Measurements from ENCODE around the gene SAMD9L. TPM values are rescaled to one million over a fixed set of nuclear protein-coding genes. Genes with fewer than 3 reads are reported as not detected.

The SAMD9L gene
- total and polyA plus RNA-seq, 2 experiments from 2014 or later: 1.5 to 4.5 TPM

DNA sequence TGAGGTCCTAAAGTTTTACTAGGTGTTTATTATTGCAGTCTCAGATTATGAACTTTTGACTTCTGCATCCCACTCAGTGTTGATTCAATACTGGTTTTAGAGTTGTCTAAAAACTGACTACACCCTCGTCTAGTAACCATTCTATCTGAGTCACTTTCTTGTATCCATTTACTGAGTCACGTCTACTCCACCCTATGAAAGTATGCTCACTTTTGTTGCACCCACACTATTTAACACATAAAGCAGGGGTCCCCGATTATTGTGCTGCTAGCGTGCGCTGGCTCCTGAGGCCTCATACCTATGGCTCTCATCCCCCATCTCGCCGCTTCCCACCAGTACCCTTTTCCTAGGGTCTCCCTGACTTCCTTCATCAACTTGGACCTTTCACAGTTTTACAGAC lies 32.4 kb downstream of the SAMD9L start:
- Histone ChIP-seq H3K27me3 (no peaks in the 10 kb centered on the region), H3K4me3 (no peak overlapping the region), H2AFZ (no peak overlapping the region), H4K20me1 (ENCODE audit: insufficient read depth, poor library complexity, severe bottlenecking) (no peaks in the 10 kb centered on the region), H3K9me3 (ENCODE audit: low read depth) (no peaks in the 10 kb centered on the region), H3K27ac (no peak overlapping the region), H3K4me1 (ENCODE audit: insufficient read depth) (no peaks in the 10 kb centered on the region), H3K9me2 (replicated peaks; ENCODE audit: insufficient read depth) (no peaks in the 10 kb centered on the region), H3K36me3 (replicated peaks; ENCODE audit: insufficient read depth, low read depth) (no peaks in the 10 kb centered on the region), H3K4me2 (no peak overlapping the region), H3K79me2 (no peaks in the 10 kb centered on the region)
- 84% methylated on average over 7 of the region's 7 CpGs for WGBS (ENCODE audit: low lambda C conversion rate, missing lambda C conversion rate)
- TF ChIP-seq, protein P1, sequence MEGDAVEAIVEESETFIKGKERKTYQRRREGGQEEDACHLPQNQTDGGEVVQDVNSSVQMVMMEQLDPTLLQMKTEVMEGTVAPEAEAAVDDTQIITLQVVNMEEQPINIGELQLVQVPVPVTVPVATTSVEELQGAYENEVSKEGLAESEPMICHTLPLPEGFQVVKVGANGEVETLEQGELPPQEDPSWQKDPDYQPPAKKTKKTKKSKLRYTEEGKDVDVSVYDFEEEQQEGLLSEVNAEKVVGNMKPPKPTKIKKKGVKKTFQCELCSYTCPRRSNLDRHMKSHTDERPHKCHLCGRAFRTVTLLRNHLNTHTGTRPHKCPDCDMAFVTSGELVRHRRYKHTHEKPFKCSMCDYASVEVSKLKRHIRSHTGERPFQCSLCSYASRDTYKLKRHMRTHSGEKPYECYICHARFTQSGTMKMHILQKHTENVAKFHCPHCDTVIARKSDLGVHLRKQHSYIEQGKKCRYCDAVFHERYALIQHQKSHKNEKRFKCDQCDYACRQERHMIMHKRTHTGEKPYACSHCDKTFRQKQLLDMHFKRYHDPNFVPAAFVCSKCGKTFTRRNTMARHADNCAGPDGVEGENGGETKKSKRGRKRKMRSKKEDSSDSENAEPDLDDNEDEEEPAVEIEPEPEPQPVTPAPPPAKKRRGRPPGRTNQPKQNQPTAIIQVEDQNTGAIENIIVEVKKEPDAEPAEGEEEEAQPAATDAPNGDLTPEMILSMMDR (IDR thresholded peaks at IDR 0.05; ENCODE audit: poor library complexity): no peak
- no peak for DNase-seq (ENCODE audit: low spot score)

DNA sequence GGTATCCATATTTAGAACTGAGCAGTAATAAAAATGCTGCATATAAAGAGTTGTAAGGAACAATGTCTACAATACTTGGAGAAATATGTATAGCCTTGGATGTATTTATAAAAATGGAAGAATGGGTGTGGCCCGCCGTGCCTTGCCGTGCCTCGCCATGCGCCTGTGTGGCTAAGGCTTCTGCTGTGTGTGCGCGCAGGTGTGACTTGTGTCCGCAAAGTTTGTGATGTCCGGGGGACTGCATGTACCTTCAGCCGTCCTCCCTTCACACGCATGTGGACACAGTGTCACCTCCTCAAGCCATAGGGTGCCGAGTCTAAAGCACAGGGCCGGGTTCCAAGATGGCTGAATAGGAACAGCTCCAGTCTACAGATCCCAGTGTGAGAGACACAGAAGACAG lies 40.2 kb downstream of the SAMD9L start:
- no peaks in the 10 kb centered on the region for H3K36me3 ChIP-seq (replicated peaks; ENCODE audit: insufficient read depth, low read depth)
- H3K27ac ChIP-seq: no peak overlapping the region
- H3K4me2 ChIP-seq: no peak overlapping the region
- H3K27me3 ChIP-seq: no peaks in the 10 kb centered on the region
- no peaks in the 10 kb centered on the region for H4K20me1 ChIP-seq (ENCODE audit: insufficient read depth, poor library complexity, severe bottlenecking)
- no peaks in the 10 kb centered on the region for H3K4me1 ChIP-seq (ENCODE audit: insufficient read depth)
- no peak overlapping the region for H2AFZ ChIP-seq
- no peaks in the 10 kb centered on the region for H3K9me3 ChIP-seq (ENCODE audit: low read depth)
- no peaks in the 10 kb centered on the region for H3K9me2 ChIP-seq (replicated peaks; ENCODE audit: insufficient read depth)
- no peaks in the 10 kb centered on the region for H3K79me2 ChIP-seq
- DNase-seq (ENCODE audit: low spot score): no peak
- WGBS (ENCODE audit: low lambda C conversion rate, missing lambda C conversion rate): 95% methylated on average over 13 of the region's 13 CpGs
- no peak for TF ChIP-seq EZH2phosphoT487 (IDR thresholded peaks at IDR 0.05; ENCODE audit: low read depth, severe bottlenecking, unreplicated experiment)
- TF ChIP-seq, protein P1 (IDR thresholded peaks at IDR 0.05; ENCODE audit: poor library complexity): no peak
- no peak for TF ChIP-seq EZH2 (IDR thresholded peaks at IDR 0.05; ENCODE audit: borderline replicate concordance)
- no peak overlapping the region for H3K4me3 ChIP-seq

DNA sequence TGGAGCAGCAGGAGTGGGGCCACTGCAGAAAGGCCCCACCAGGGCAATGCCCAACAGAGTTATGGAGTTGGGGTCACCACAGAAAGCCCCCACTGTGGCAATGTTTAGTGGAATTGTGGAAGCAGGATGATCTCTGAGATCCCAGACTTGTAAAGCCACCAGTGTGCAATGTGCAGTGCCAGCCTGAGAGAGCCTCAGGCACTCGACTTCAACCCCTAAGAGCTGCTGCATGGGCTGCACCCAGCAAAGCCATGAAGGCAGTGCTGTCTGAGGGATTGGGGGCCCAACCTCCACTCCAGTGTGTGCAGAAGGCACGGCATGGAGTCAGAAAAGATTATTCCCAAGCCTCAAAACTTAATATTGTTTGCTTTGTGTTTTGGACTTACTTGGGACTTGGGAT lies 50.8 kb downstream of the SAMD9L start:
- no peak for DNase-seq (ENCODE audit: low spot score)
- no peaks in the 10 kb centered on the region for H3K36me3 ChIP-seq (replicated peaks; ENCODE audit: insufficient read depth, low read depth)
- H3K9me3 ChIP-seq (ENCODE audit: low read depth): no peaks in the 10 kb centered on the region
- no peaks in the 10 kb centered on the region for H3K4me1 ChIP-seq (ENCODE audit: insufficient read depth)
- TF ChIP-seq, protein P1 (IDR thresholded peaks at IDR 0.05; ENCODE audit: poor library complexity): no peak
- TF ChIP-seq EZH2phosphoT487 (IDR thresholded peaks at IDR 0.05; ENCODE audit: low read depth, severe bottlenecking, unreplicated experiment) (no peak), EZH2 (IDR thresholded peaks at IDR 0.05; ENCODE audit: borderline replicate concordance) (no peak)
- H3K4me2 ChIP-seq: no peak overlapping the region
- H4K20me1 ChIP-seq (ENCODE audit: insufficient read depth, poor library complexity, severe bottlenecking): no peaks in the 10 kb centered on the region
- H3K27ac ChIP-seq: no peak overlapping the region
- no peak overlapping the region for H2AFZ ChIP-seq
- peaks cover 3% of the 10 kb centered on the region for H3K27me3 ChIP-seq
- H3K79me2 ChIP-seq: no peaks in the 10 kb centered on the region
- no peaks in the 10 kb centered on the region for H3K9me2 ChIP-seq (replicated peaks; ENCODE audit: insufficient read depth)
- 63% methylated on average over 2 of the region's 2 CpGs for WGBS (ENCODE audit: low lambda C conversion rate, missing lambda C conversion rate)
- no peak overlapping the region for H3K4me3 ChIP-seq

DNA sequence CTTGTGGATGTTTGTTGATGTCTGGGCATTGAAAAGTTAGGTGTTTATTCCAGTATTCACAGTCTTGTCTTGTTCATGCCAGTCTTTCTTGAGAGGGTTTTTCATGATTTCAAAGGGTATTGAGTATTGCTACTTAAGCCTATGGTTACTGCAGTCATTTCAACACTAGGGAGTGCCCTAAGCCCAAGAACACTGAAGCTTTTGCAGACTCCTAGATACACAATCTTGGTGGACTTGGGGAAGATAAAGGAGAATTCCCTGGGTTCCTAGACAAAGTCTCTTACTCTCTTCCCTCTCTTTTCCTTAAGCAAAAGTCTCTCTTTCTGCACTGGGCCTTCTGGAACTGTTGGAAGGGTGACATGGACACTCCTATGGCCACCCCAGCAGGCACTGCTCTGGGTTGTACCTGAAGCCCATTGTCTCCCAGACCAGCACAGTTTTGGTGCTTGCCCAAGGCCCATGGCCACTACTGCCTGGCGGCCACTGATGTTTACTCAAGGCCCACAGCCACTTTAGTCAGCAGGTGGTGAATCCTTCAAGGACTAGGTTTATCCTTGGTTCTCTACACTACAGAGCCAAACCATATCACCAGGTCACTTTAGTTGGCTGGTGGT lies 55.3 kb downstream of the SAMD9L start:
- DNase-seq (ENCODE audit: low spot score): no peak
- no peak overlapping the region for H2AFZ ChIP-seq

More for the DNA sequence above, 55.3 kb downstream of the SAMD9L start:
- H3K4me3 ChIP-seq: no peak overlapping the region
- no peaks in the 10 kb centered on the region for H3K36me3 ChIP-seq (replicated peaks; ENCODE audit: insufficient read depth, low read depth)
- H3K4me1 ChIP-seq (ENCODE audit: insufficient read depth): no peaks in the 10 kb centered on the region
- H3K9me3 ChIP-seq (ENCODE audit: low read depth): no peaks in the 10 kb centered on the region
- no peak overlapping the region for H3K4me2 ChIP-seq
- no peaks in the 10 kb centered on the region for H4K20me1 ChIP-seq (ENCODE audit: insufficient read depth, poor library complexity, severe bottlenecking)
- WGBS (ENCODE audit: low lambda C conversion rate, missing lambda C conversion rate): 71% methylated on average over 1 of the region's 1 CpG
- peaks cover 3% of the 10 kb centered on the region for H3K27me3 ChIP-seq
- no peaks in the 10 kb centered on the region for H3K79me2 ChIP-seq
- H3K9me2 ChIP-seq (replicated peaks; ENCODE audit: insufficient read depth): no peaks in the 10 kb centered on the region
- TF ChIP-seq EZH2phosphoT487 (IDR thresholded peaks at IDR 0.05; ENCODE audit: low read depth, severe bottlenecking, unreplicated experiment): no peak
- TF ChIP-seq, protein P1 (IDR thresholded peaks at IDR 0.05; ENCODE audit: poor library complexity): peak; percentile 16
- no peak overlapping the region for H3K27ac ChIP-seq

All from hepatocyte (in vitro differentiated cells).